ENCODE measurements around the gene POR.
"Not testable (repeated sequence)": the region's sequence is repeated elsewhere in the genome, so short reads cannot be mapped to it uniquely, and the experiment has no call there.

POR gene

DNA sequence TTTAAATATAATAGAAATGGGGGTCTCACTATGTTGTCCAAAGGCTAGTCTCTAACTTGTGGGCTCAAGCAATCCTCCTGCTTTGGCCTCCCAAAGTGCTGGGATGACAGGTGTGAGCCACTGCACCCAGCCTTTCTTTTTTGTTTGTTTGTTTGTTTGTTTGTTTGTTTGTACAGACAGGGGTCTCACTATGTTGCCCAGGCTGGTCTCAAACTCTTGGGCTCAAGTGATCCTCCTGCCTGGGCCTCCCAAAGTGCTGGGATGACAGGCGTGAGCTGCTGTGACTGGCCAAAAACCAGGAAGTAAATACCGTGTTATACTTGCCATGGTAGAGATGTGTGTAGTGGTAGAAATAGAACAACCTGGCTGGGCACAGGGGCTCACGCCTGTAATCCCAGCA, 40.8 kb upstream of the POR start:
- not testable (repeated sequence) for H3K4me3 ChIP-seq (ENCODE audit: low read length in 2 of 2); H3K79me1 ChIP-seq (ENCODE audit: low read depth, low read length); H3K27me3 ChIP-seq (ENCODE audit: control insufficient read depth in 3 of 3, insufficient read depth in 3 of 3, low read depth in 1 of 3, low read length in 3 of 3); H2AK5ac ChIP-seq (ENCODE audit: low read depth, low read length); DNase-seq (ENCODE audit: low spot score); H2BK5ac ChIP-seq (ENCODE audit: low read length); H3K27ac ChIP-seq (replicated peaks; ENCODE audit: low read length); H2AFZ ChIP-seq (ENCODE audit: low read length); H3K18ac ChIP-seq (ENCODE audit: low read length); H3K23ac ChIP-seq (ENCODE audit: low read depth, low read length, poor library complexity); H3K4me1 ChIP-seq (ENCODE audit: control insufficient read depth in 2 of 2, insufficient read depth in 1 of 2, low read depth in 1 of 2, low read length in 2 of 2); H2BK120ac ChIP-seq (ENCODE audit: low read depth, low read length); H3K9me3 ChIP-seq (replicated peaks in 1 of 2; ENCODE audit: control insufficient read depth in 2 of 2, insufficient read depth in 1 of 2, low read depth in 1 of 2, low read length in 2 of 2); H4K8ac ChIP-seq (ENCODE audit: low read depth, low read length); H2BK12ac ChIP-seq (ENCODE audit: low read length); H3K4me2 ChIP-seq (ENCODE audit: insufficient read depth, low read length, poor library complexity, severe bottlenecking); H2BK15ac ChIP-seq (ENCODE audit: low read length); H3K9ac ChIP-seq (ENCODE audit: low read depth, low read length, poor library complexity); H3K36me3 ChIP-seq (replicated peaks in 1 of 2; ENCODE audit: control insufficient read depth in 2 of 2, insufficient read depth in 2 of 2, low read length in 2 of 2); H3K14ac ChIP-seq (ENCODE audit: low read length); H3K4ac ChIP-seq (ENCODE audit: low read length); H4K91ac ChIP-seq (ENCODE audit: low read depth, low read length, poor library complexity)
- WGBS, 2 donors (ENCODE audit: extremely low coverage in 2 of 2, insufficient read length in 2 of 2, insufficient replicate concordance in 1 of 2) = no CpG with 5 or more reads among the region's 3 CpGs

- no peak overlapping the region for H2BK120ac ChIP-seq (ENCODE audit: low read depth, low read length)
- no CpG with 5 or more reads among the region's 21 CpGs for WGBS, 2 donors (ENCODE audit: extremely low coverage in 2 of 2, insufficient read length in 2 of 2, insufficient replicate concordance in 1 of 2)
These were observed 39.6 kb upstream of the POR start for GRCh38 chr7:75875113-75876080.

DNA sequence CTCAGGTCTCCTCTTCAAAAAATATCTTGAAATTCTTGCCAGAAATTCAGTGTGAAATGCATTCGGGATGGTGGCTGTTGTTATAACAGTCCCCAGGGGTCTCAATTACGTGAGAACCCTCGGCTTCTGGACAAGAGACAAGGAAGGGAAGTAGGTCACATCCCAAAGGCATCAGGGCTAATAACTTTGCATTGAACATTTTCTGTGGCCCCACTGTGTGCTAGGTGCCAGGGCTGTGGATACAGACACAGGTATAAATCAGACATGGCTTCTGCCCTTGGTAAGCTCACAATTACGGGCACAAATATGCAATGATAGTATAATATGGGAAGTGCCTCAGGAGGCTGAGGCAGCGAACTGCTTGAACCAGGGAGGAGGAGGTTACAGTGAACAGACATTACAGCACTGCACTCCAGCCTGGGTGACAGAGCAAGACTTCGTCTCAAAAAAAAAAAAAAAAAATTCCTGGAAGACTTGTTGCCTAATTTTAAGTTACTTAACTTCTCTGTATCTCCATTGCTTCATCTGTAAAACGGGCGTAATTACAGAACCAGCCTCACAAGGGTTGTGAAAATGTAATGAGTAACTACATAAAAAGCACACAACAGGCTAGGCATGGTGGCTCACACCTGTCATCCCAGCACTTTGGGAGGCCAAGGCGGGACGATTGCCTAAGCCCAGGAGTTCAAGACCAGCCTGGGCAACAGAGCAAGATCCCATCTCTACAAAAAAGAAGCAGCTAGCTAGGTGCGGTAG, 38.7 kb upstream of the POR start:
- H3K27me3 ChIP-seq (ENCODE audit: control insufficient read depth in 3 of 3, insufficient read depth in 3 of 3, low read depth in 1 of 3, low read length in 3 of 3) = no peaks in the 10 kb centered on the region
- H3K9me3 ChIP-seq (replicated peaks in 1 of 2; ENCODE audit: control insufficient read depth in 2 of 2, insufficient read depth in 1 of 2, low read depth in 1 of 2, low read length in 2 of 2) = no peaks in the 10 kb centered on the region
- no CpG with 5 or more reads among the region's 11 CpGs for WGBS, 2 donors (ENCODE audit: extremely low coverage in 2 of 2, insufficient read length in 2 of 2, insufficient replicate concordance in 1 of 2)
- H4K8ac ChIP-seq (ENCODE audit: low read depth, low read length) = no peak overlapping the region
- no peak overlapping the region for H2BK15ac ChIP-seq (ENCODE audit: low read length)
- no peak overlapping the region for H3K4me3 ChIP-seq (ENCODE audit: low read length in 2 of 2)
- no peak overlapping the region for H3K14ac ChIP-seq (ENCODE audit: low read length)
- no peak overlapping the region for H3K27ac ChIP-seq (replicated peaks; ENCODE audit: low read length)
- peak overlapping the region; percentile 13 for H2AFZ ChIP-seq (ENCODE audit: low read length)
- H2BK5ac ChIP-seq (ENCODE audit: low read length) = no peak overlapping the region
- H3K79me1 ChIP-seq (ENCODE audit: low read depth, low read length) = peaks cover 7% of the 10 kb centered on the region
- no peak overlapping the region for H2BK12ac ChIP-seq (ENCODE audit: low read length)
- no peak overlapping the region for H2BK120ac ChIP-seq (ENCODE audit: low read depth, low read length)
- H4K91ac ChIP-seq (ENCODE audit: low read depth, low read length, poor library complexity) = no peak overlapping the region
- no peak overlapping the region for H3K18ac ChIP-seq (ENCODE audit: low read length)
- H3K4me1 ChIP-seq (ENCODE audit: control insufficient read depth in 2 of 2, insufficient read depth in 1 of 2, low read depth in 1 of 2, low read length in 2 of 2) = peaks cover 6 to 9% of the 10 kb centered on the region in 2 donors
- no peak overlapping the region for H3K4ac ChIP-seq (ENCODE audit: low read length)
- no peak overlapping the region for H3K9ac ChIP-seq (ENCODE audit: low read depth, low read length, poor library complexity)
- no peak overlapping the region for H3K4me2 ChIP-seq (ENCODE audit: insufficient read depth, low read length, poor library complexity, severe bottlenecking)
- H2AK5ac ChIP-seq (ENCODE audit: low read depth, low read length) = no peak overlapping the region
- no peak for DNase-seq (ENCODE audit: low spot score)
- peaks cover 1 to 12% of the 10 kb centered on the region in 2 donors for H3K36me3 ChIP-seq (replicated peaks in 1 of 2; ENCODE audit: control insufficient read depth in 2 of 2, insufficient read depth in 2 of 2, low read length in 2 of 2)
- H3K23ac ChIP-seq (ENCODE audit: low read depth, low read length, poor library complexity) = no peak overlapping the region

More at GRCh38 chr7:75875113-75876080, 39.6 kb upstream of the POR start:
- H3K27ac ChIP-seq (replicated peaks; ENCODE audit: low read length) = no peak overlapping the region
- H3K27me3 ChIP-seq (ENCODE audit: control insufficient read depth in 3 of 3, insufficient read depth in 3 of 3, low read depth in 1 of 3, low read length in 3 of 3) = no peaks in the 10 kb centered on the region
- no peak overlapping the region for H3K18ac ChIP-seq (ENCODE audit: low read length)
- H2BK15ac ChIP-seq (ENCODE audit: low read length) = no peak overlapping the region
- no peak overlapping the region for H2AK5ac ChIP-seq (ENCODE audit: low read depth, low read length)
- H3K23ac ChIP-seq (ENCODE audit: low read depth, low read length, poor library complexity) = no peak overlapping the region
- no peak overlapping the region for H3K4ac ChIP-seq (ENCODE audit: low read length)
- H3K4me3 ChIP-seq (ENCODE audit: low read length in 2 of 2) = no peak overlapping the region
- no peak overlapping the region for H2BK12ac ChIP-seq (ENCODE audit: low read length)
- no peak for DNase-seq (ENCODE audit: low spot score)
- H3K4me1 ChIP-seq (ENCODE audit: control insufficient read depth in 2 of 2, insufficient read depth in 1 of 2, low read depth in 1 of 2, low read length in 2 of 2) = peaks cover 6% of the 10 kb centered on the region in 2 donors
- H3K9ac ChIP-seq (ENCODE audit: low read depth, low read length, poor library complexity) = no peak overlapping the region
- peaks cover 0 to 3% of the 10 kb centered on the region in 2 donors for H3K36me3 ChIP-seq (replicated peaks in 1 of 2; ENCODE audit: control insufficient read depth in 2 of 2, insufficient read depth in 2 of 2, low read length in 2 of 2)
- no peak overlapping the region for H3K4me2 ChIP-seq (ENCODE audit: insufficient read depth, low read length, poor library complexity, severe bottlenecking)
- no peak overlapping the region for H3K14ac ChIP-seq (ENCODE audit: low read length)
- no peak overlapping the region for H4K8ac ChIP-seq (ENCODE audit: low read depth, low read length)
- H3K79me1 ChIP-seq (ENCODE audit: low read depth, low read length) = peaks cover 7% of the 10 kb centered on the region
- H3K9me3 ChIP-seq (replicated peaks in 1 of 2; ENCODE audit: control insufficient read depth in 2 of 2, insufficient read depth in 1 of 2, low read depth in 1 of 2, low read length in 2 of 2) = no peaks in the 10 kb centered on the region
- no peak overlapping the region for H4K91ac ChIP-seq (ENCODE audit: low read depth, low read length, poor library complexity)
- peak overlapping the region; percentile 13 for H2AFZ ChIP-seq (ENCODE audit: low read length)
- no peak overlapping the region for H2BK5ac ChIP-seq (ENCODE audit: low read length)

GRCh38 chr7:75878312-75878768, 36.6 kb upstream of the POR start:
- H3K9me3 ChIP-seq (replicated peaks in 1 of 2; ENCODE audit: control insufficient read depth in 2 of 2, insufficient read depth in 1 of 2, low read depth in 1 of 2, low read length in 2 of 2) = no peaks in the 10 kb centered on the region
- no peak overlapping the region for H3K4ac ChIP-seq (ENCODE audit: low read length)
- H3K23ac ChIP-seq (ENCODE audit: low read depth, low read length, poor library complexity) = no peak overlapping the region
- H4K8ac ChIP-seq (ENCODE audit: low read depth, low read length) = no peak overlapping the region
- no peak overlapping the region for H2BK5ac ChIP-seq (ENCODE audit: low read length)
- H3K18ac ChIP-seq (ENCODE audit: low read length) = peak overlapping the region; percentile 89
- H3K14ac ChIP-seq (ENCODE audit: low read length) = no peak overlapping the region
- peaks cover 13 to 32% of the 10 kb centered on the region in 2 donors for H3K36me3 ChIP-seq (replicated peaks in 1 of 2; ENCODE audit: control insufficient read depth in 2 of 2, insufficient read depth in 2 of 2, low read length in 2 of 2)
- H3K27ac ChIP-seq (replicated peaks; ENCODE audit: low read length) = peak overlapping the region; percentile 18
- H4K91ac ChIP-seq (ENCODE audit: low read depth, low read length, poor library complexity) = no peak overlapping the region
- WGBS, 2 donors (ENCODE audit: extremely low coverage in 2 of 2, insufficient read length in 2 of 2, insufficient replicate concordance in 1 of 2) = no CpG with 5 or more reads among the region's 10 CpGs
- H3K4me3 ChIP-seq (ENCODE audit: low read length in 2 of 2) = peak overlapping the region in 1 of 2 donors; percentile 82
- peak overlapping the region; percentile 82 for H2AFZ ChIP-seq (ENCODE audit: low read length)
- no peak overlapping the region for H2BK120ac ChIP-seq (ENCODE audit: low read depth, low read length)
- H3K4me1 ChIP-seq (ENCODE audit: control insufficient read depth in 2 of 2, insufficient read depth in 1 of 2, low read depth in 1 of 2, low read length in 2 of 2) = peaks cover 6 to 15% of the 10 kb centered on the region in 2 donors
- H3K79me1 ChIP-seq (ENCODE audit: low read depth, low read length) = peaks cover 12% of the 10 kb centered on the region
- DNase-seq (ENCODE audit: low spot score) = no peak
- H3K4me2 ChIP-seq (ENCODE audit: insufficient read depth, low read length, poor library complexity, severe bottlenecking) = peak overlapping the region; percentile 30
- peak overlapping the region; percentile 78 for H3K9ac ChIP-seq (ENCODE audit: low read depth, low read length, poor library complexity)
- no peak overlapping the region for H2AK5ac ChIP-seq (ENCODE audit: low read depth, low read length)
- H2BK12ac ChIP-seq (ENCODE audit: low read length) = no peak overlapping the region
- H3K27me3 ChIP-seq (ENCODE audit: control insufficient read depth in 3 of 3, insufficient read depth in 3 of 3, low read depth in 1 of 3, low read length in 3 of 3) = no peaks in the 10 kb centered on the region
- peak overlapping the region; percentile 1 for H2BK15ac ChIP-seq (ENCODE audit: low read length)

Data from neuronal stem cell (in vitro differentiated cells).